ENCODE results near the gene RNASE13.
A peak's percentile ranks its signal among the peaks of the same experiment; 100 is the strongest.

RNASE13 gene

DNA sequence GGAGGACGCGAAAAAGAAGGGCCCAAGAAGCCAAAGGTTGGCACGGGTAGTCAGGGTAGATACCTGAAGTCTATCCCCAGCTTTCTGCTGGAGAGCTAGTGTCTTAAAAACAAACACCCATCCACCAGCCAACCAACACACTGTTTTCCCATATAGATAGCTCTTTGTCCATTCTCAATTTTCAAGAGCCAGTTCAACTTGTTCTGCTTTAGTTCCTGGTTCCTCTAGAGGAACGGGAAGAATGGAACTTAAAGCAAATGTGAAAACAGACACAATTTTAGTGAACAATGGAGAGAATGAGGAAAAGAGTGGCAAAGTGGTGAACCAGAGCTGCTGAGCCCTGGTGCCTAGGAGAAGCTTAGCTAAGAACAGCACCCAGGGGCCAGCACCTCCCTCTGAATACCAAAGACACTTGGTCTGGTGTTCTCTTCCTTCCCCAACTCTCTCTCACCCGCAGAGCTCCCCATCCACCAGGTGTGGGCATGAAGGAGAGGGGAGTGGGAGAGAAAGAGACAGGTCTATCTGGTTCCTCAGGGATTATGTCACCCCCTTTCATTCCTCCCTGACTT is 13.5 kb downstream of the RNASE13 start:
- Histone ChIP-seq H3K27ac (no peak overlapping the region), H3K4me3 (no peak overlapping the region)
- TF ChIP-seq, protein P1, sequence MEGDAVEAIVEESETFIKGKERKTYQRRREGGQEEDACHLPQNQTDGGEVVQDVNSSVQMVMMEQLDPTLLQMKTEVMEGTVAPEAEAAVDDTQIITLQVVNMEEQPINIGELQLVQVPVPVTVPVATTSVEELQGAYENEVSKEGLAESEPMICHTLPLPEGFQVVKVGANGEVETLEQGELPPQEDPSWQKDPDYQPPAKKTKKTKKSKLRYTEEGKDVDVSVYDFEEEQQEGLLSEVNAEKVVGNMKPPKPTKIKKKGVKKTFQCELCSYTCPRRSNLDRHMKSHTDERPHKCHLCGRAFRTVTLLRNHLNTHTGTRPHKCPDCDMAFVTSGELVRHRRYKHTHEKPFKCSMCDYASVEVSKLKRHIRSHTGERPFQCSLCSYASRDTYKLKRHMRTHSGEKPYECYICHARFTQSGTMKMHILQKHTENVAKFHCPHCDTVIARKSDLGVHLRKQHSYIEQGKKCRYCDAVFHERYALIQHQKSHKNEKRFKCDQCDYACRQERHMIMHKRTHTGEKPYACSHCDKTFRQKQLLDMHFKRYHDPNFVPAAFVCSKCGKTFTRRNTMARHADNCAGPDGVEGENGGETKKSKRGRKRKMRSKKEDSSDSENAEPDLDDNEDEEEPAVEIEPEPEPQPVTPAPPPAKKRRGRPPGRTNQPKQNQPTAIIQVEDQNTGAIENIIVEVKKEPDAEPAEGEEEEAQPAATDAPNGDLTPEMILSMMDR (IDR thresholded peaks at IDR 0.05): no peak
- DNase-seq (ENCODE audit: low spot score): peak; percentile 38

DNA sequence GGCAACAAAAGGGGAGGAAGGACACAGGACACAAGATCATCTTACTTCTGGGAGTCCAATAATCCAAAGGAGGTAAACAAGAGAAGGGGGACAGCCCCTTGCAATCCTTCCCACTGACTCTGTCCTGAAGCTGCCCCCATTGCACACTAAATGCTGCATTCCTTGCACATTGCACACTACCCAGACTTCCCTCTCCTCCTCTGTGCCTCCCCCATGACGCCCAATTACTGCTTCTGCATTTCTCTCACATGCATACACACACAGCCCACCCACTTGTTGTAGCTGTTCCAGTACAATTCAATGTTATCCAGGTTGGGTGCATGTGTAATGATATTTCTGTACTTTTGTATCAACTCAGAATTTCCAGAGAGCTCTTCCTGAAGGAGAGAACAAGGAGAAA is 15.2 kb downstream of the RNASE13 start:
- peak; percentile 31 for DNase-seq (ENCODE audit: low spot score)
- Histone ChIP-seq H3K4me3 (no peak overlapping the region), H3K27ac (no peak overlapping the region)
- TF ChIP-seq, protein P1 (IDR thresholded peaks at IDR 0.05): no peak

- Histone ChIP-seq H3K4me3 (no peak overlapping the region), H3K27ac (no peak overlapping the region)
- DNase-seq (ENCODE audit: low spot score): peak; percentile 22
- TF ChIP-seq, protein P1 (IDR thresholded peaks at IDR 0.05): no peak
Observed at GRCh38 chr14:21018781-21019180, 15.8 kb downstream of the RNASE13 start.

GRCh38 chr14:21018286-21018685 is 16.3 kb downstream of the RNASE13 start:
- DNase-seq (ENCODE audit: low spot score): peak; percentile 14
- H3K27ac ChIP-seq: no peak overlapping the region

DNA sequence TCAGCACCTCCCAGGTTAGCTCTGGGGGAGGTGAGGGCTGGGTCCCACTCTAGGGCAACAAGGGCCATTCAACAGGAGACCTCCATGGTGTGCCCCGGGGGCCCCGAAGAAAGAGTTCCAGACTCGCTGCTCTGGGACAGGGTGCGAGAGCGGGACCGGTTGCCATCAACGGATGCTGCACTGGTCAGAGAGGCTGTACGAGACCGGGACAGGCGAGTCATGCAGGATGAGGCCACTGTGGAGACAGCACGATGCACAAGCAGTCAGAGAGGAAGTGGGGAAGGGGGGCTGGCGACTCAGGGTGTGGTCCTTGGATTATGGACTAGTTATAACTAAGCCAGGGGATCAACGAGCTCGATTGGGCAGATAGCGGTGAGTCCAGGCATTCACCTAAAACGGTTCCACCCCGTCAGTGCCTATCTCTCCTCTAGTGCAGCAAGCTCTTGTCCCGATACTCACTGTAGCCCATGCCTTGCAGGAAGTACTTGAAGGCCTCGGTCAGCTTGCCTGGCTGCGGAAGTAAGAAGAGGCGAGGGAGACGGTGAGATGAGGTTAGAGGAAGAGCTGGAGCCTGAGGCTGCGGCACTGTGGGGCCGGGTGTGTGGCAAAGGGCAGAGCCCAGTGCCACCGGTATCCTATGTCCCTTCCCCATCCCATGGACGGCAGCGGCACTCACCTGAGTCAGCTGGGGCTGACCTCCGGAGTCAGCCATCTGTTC is 16.9 kb downstream of the RNASE13 start:
- Histone ChIP-seq H3K4me3 (no peak overlapping the region), H3K27ac (no peak overlapping the region)
- DNase-seq (ENCODE audit: low spot score): peak; percentile 72
- TF ChIP-seq, protein P1 (IDR thresholded peaks at IDR 0.05): no peak

More at GRCh38 chr14:21018286-21018685, 16.3 kb downstream of the RNASE13 start:
- TF ChIP-seq, protein P1 (IDR thresholded peaks at IDR 0.05): no peak
- H3K4me3 ChIP-seq: no peak overlapping the region

GRCh38 chr14:21016413-21017190 is 18.0 kb downstream of the RNASE13 start:
- Histone ChIP-seq H3K4me3 (no peak overlapping the region), H3K27ac (no peak overlapping the region)
- TF ChIP-seq, protein P1 (IDR thresholded peaks at IDR 0.05): no peak
- no peak for DNase-seq (ENCODE audit: low spot score)
